Neural cell (in vitro differentiated cells): ENCODE measurements around the gene IGSF21.

ENCODE experiments used
- EP300 ChIP-seq: fragments of 450-650 bp; conservative IDR thresholded peaks from 2 replicates; pipeline ENCODE4 v1.6.1; 2014; ENCODE audit warnings: antibody characterized with exemption, mild to moderate bottlenecking, moderate library complexity; ENCODE audit not compliant: poor library complexity, severe bottlenecking
- EZH2 ChIP-seq: fragments of 200-600, 300-800 bp; shearing (Covaris generic), sonication (generic); IDR thresholded peaks from 2 replicates; pipeline ENCODE4 v1.6.1; 2014; ENCODE audit warnings: antibody characterized with exemption, low read length, borderline replicate concordance, mild to moderate bottlenecking; ENCODE audit not compliant: insufficient read depth, poor library complexity, severe bottlenecking
- POLR2AphosphoS5 ChIP-seq: IDR thresholded peaks from 2 replicates; pipeline ENCODE4 v1.6.1; 2012
- RAD21 ChIP-seq: fragments of 450-650 bp; conservative IDR thresholded peaks from 2 replicates; pipeline ENCODE4 v1.6.1; 2014; ENCODE audit warnings: antibody characterized with exemption, mild to moderate bottlenecking, moderate library complexity
- TF ChIP-seq, protein P1 (sequence below): fragments of 450-650 bp; IDR thresholded peaks from 2 replicates; pipeline ENCODE4 v1.5.1; 2014; ENCODE audit warnings: antibody characterized with exemption, mild to moderate bottlenecking, moderate library complexity; ENCODE audit not compliant: poor library complexity, severe bottlenecking

GRCh38 chr1:18404460-18404859 is 296.9 kb downstream of the IGSF21 start:
- TF ChIP-seq EZH2 = no peak
- TF ChIP-seq, protein P1, sequence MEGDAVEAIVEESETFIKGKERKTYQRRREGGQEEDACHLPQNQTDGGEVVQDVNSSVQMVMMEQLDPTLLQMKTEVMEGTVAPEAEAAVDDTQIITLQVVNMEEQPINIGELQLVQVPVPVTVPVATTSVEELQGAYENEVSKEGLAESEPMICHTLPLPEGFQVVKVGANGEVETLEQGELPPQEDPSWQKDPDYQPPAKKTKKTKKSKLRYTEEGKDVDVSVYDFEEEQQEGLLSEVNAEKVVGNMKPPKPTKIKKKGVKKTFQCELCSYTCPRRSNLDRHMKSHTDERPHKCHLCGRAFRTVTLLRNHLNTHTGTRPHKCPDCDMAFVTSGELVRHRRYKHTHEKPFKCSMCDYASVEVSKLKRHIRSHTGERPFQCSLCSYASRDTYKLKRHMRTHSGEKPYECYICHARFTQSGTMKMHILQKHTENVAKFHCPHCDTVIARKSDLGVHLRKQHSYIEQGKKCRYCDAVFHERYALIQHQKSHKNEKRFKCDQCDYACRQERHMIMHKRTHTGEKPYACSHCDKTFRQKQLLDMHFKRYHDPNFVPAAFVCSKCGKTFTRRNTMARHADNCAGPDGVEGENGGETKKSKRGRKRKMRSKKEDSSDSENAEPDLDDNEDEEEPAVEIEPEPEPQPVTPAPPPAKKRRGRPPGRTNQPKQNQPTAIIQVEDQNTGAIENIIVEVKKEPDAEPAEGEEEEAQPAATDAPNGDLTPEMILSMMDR = no peak
- TF ChIP-seq EP300 = no peak
- no peak for TF ChIP-seq RAD21
- TF ChIP-seq POLR2AphosphoS5 = no peak
